SU-DHL-6 (cell line): Measurements from ENCODE around the gene PIBF1.
"Not testable (repeated sequence)": the region's sequence is repeated elsewhere in the genome, so short reads cannot be mapped to it uniquely, and the experiment has no call there.

Experiments
- H2AFZ ChIP-seq: fragments of 200-600 bp; sonication (generic); 2 replicates; pipeline ENCODE4 v1.6.1; 2014; ENCODE audit warnings: low read depth, mild to moderate bottlenecking, moderate library complexity, mixed read lengths, antibody characterized with exemption, low read length; ENCODE audit not compliant: severe bottlenecking
- H3F3A ChIP-seq: fragments of 200-600 bp; shearing (Covaris generic); 2 replicates; pipeline ENCODE4 v1.6.0; 2016; ENCODE audit warnings: antibody characterized with exemption, mild to moderate bottlenecking; ENCODE audit not compliant: insufficient read depth
- H3K27ac ChIP-seq: fragments of 200-600 bp; sonication (generic); 2 replicates; pipeline ENCODE4 v1.5.1; 2016; ENCODE audit warnings: low read depth, mild to moderate bottlenecking, low read length, moderate library complexity, mixed read lengths
- H3K27me3 ChIP-seq: fragments of 200-600 bp; sonication (generic), shearing (Covaris generic); 2 replicates; pipeline ENCODE4 v1.6.0; 2014; ENCODE audit warnings: mild to moderate bottlenecking, low read length
- H3K36me3 ChIP-seq: fragments of 200-600 bp; sonication (generic); 2 replicates; pipeline ENCODE4 v1.6.1; 2014; ENCODE audit warnings: mild to moderate bottlenecking, low read length, mixed read lengths
- H3K4me2 ChIP-seq: fragments of 300-600, 200-600 bp; shearing (Covaris generic), sonication (generic); 2 replicates; pipeline ENCODE4 v1.6.0; 2014; ENCODE audit warnings: low read length, low read depth, mild to moderate bottlenecking; ENCODE audit not compliant: poor library complexity, severe bottlenecking
- H3K4me3 ChIP-seq: fragments of 200-600 bp; sonication (generic); 2 replicates; pipeline ENCODE4 v1.5.1; 2014; ENCODE audit warnings: antibody characterized with exemption, low read length, mild to moderate bottlenecking, mixed read lengths; ENCODE audit not compliant: insufficient read depth, poor library complexity, severe bottlenecking
- H3K79me2 ChIP-seq: fragments of 200-600 bp; sonication (generic); 2 replicates; pipeline ENCODE4 v1.6.1; 2014; ENCODE audit warnings: mild to moderate bottlenecking, low read length, moderate library complexity; ENCODE audit not compliant: insufficient read depth
- H3K9ac ChIP-seq: fragments of 200-600 bp; sonication (generic); 2 replicates; pipeline ENCODE4 v1.7.0; 2014; ENCODE audit warnings: mild to moderate bottlenecking, low read length
- H3K9me2 ChIP-seq: fragments of 200-600 bp; sonication (generic); replicated peaks from 2 replicates; pipeline ENCODE4 v1.6.1; 2014; ENCODE audit warnings: low read length; ENCODE audit not compliant: insufficient read depth
- H3K9me3 ChIP-seq: fragments of 200-600 bp; sonication (generic); 2 replicates; pipeline ENCODE4 v1.6.1; 2014; ENCODE audit warnings: low read length, mixed read lengths; ENCODE audit not compliant: insufficient read depth
- H4K20me1 ChIP-seq: fragments of 200-600 bp; sonication (generic); 2 replicates; pipeline ENCODE4 v1.6.1; 2014; ENCODE audit warnings: low read depth, mild to moderate bottlenecking, antibody characterized with exemption, low read length, moderate library complexity, mixed read lengths
- EZH2phosphoT487 ChIP-seq: fragments of 200-600 bp; sonication (generic), shearing (Covaris generic); conservative IDR thresholded peaks from 2 replicates; pipeline ENCODE4 v1.6.1; 2018; ENCODE audit warnings: mild to moderate bottlenecking, antibody characterized with exemption, low read length, moderate library complexity, mixed read lengths
- TF ChIP-seq, protein P1 (sequence below): fragments of 200-600 bp; sonication (generic); IDR thresholded peaks from one replicate; pipeline ENCODE4 v1.5.1; 2017; ENCODE audit warnings: antibody characterized with exemption, mild to moderate bottlenecking, low read length, moderate library complexity; ENCODE audit not compliant: insufficient read depth, poor library complexity, severe bottlenecking

Gene PIBF1

DNA sequence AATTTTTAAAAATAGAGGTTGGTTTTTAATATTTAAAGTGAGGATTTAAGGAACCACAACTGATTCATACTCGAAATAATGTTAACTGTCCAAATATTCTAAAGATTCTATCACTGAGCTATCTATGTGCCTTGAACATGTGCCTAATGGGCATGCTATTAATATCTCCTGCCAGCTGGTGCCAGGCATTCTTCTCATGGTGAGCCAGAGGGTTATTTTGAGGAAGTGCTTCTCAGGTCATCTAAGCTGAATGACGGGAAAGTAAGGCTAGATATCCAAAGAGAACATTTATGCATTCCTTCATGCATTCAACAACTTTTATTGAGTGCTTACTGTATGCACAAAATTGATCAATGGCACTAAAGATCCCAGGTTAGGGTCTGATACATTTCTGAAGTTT is 138.2 kb downstream of the PIBF1 start:
- no peak for TF ChIP-seq EZH2phosphoT487
- TF ChIP-seq, protein P1, sequence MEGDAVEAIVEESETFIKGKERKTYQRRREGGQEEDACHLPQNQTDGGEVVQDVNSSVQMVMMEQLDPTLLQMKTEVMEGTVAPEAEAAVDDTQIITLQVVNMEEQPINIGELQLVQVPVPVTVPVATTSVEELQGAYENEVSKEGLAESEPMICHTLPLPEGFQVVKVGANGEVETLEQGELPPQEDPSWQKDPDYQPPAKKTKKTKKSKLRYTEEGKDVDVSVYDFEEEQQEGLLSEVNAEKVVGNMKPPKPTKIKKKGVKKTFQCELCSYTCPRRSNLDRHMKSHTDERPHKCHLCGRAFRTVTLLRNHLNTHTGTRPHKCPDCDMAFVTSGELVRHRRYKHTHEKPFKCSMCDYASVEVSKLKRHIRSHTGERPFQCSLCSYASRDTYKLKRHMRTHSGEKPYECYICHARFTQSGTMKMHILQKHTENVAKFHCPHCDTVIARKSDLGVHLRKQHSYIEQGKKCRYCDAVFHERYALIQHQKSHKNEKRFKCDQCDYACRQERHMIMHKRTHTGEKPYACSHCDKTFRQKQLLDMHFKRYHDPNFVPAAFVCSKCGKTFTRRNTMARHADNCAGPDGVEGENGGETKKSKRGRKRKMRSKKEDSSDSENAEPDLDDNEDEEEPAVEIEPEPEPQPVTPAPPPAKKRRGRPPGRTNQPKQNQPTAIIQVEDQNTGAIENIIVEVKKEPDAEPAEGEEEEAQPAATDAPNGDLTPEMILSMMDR = no peak

DNA sequence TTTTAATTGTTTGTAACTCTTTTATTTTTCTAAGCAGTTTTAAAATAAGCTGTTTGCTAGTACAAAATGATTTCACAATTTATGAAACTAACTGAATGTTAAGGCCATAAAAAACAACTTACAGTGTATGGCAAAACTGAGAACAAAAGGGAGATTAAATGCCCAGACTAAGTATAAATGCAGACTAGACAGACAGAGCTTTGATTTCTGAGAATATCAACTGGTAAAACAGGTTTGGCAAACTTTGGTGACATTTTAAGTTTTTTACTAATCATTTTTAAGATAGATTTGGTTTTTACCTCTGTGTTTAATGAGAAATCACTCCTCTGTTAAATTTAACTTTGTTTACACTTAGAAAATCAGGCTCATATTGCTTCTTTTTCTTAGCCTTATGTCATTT is 149.4 kb downstream of the PIBF1 start:
- H3K4me3 ChIP-seq = no peak overlapping the region
- no peaks in the 10 kb centered on the region for H3K9me3 ChIP-seq
- no peaks in the 10 kb centered on the region for H3K79me2 ChIP-seq
- no peak overlapping the region for H3K9ac ChIP-seq
- H3K9me2 ChIP-seq = no peaks in the 10 kb centered on the region
- TF ChIP-seq EZH2phosphoT487 = no peak
- TF ChIP-seq, protein P1 = no peak
- no peak overlapping the region for H3K27ac ChIP-seq
- H3F3A ChIP-seq = 0 out of 2 replicates have a peak, but pooled peaks cover 4% of the 10 kb centered on the region
- H3K4me2 ChIP-seq = no peak overlapping the region
- peaks cover 3% of the 10 kb centered on the region; the same call in 1 of the 2 replicates for H3K36me3 ChIP-seq
- no peaks in the 10 kb centered on the region for H4K20me1 ChIP-seq
- H2AFZ ChIP-seq = no peak overlapping the region
- no peaks in the 10 kb centered on the region for H3K27me3 ChIP-seq

More for the DNA sequence above, 138.2 kb downstream of the PIBF1 start:
- H3K9me2 ChIP-seq = no peaks in the 10 kb centered on the region
- peaks cover 5% of the 10 kb centered on the region; the same call in 1 of the 2 replicates for H3K36me3 ChIP-seq
- no peak overlapping the region for H2AFZ ChIP-seq
- no peaks in the 10 kb centered on the region for H3K9me3 ChIP-seq
- H3K9ac ChIP-seq = no peak overlapping the region
- H3K27ac ChIP-seq = no peak overlapping the region
- no peaks in the 10 kb centered on the region for H3K79me2 ChIP-seq
- H4K20me1 ChIP-seq = no peaks in the 10 kb centered on the region
- no peak overlapping the region for H3K4me3 ChIP-seq
- no peak overlapping the region for H3K4me2 ChIP-seq
- no peaks in the 10 kb centered on the region for H3K27me3 ChIP-seq
- no peaks in the 10 kb centered on the region for H3F3A ChIP-seq

DNA sequence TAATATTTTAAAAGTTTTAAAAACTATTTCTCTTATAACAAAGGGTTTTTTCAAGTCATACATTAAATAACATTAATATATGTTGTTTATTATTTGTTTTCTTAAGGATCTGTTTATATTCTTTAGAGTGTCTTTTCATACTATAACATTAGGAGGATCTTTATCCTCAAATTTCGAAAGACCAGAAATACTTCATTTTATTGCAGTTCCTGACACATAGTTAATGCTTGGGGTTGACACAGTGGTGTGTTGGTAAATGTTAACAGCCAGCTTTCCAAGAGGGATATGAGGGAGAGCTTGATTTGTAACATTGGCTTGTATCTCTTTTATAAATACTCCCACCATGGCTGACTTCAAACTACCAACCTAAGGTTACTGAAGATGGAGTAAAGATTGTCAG is 150.3 kb downstream of the PIBF1 start:
- Histone ChIP-seq H3K27me3 (no peaks in the 10 kb centered on the region), H3F3A (0 out of 2 replicates have a peak, but pooled peaks cover 4% of the 10 kb centered on the region), H3K4me3 (no peak overlapping the region), H3K79me2 (no peaks in the 10 kb centered on the region), H2AFZ (no peak overlapping the region), H4K20me1 (no peaks in the 10 kb centered on the region), H3K9ac (no peak overlapping the region), H3K9me2 (no peaks in the 10 kb centered on the region), H3K36me3 (peaks cover 6% of the 10 kb centered on the region; the same call in 1 of the 2 replicates), H3K4me2 (no peak overlapping the region), H3K27ac (no peak overlapping the region), H3K9me3 (no peaks in the 10 kb centered on the region)
- TF ChIP-seq, protein P1 = no peak
- TF ChIP-seq EZH2phosphoT487 = no peak

DNA sequence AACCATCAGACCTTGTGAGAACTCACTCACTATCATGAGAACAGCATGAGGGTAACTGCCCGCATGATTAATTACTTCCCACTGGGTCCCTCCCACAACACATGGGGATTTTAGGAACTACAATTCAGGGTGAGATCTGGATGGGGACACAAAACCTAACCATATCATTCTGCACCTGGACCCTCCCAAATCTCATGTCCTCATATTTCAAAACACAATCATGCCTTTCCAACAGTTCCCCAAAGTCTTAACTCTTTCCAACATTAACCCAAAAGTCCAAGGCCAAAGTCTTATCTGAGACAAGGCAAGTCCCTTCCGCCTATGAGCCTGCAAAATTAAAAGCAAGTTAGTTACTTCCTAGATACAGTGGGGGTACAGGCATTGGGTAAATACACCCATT is 164.3 kb downstream of the PIBF1 start:
- not testable (repeated sequence) for H3K4me2 ChIP-seq, H3F3A ChIP-seq, H3K4me3 ChIP-seq, H4K20me1 ChIP-seq, H2AFZ ChIP-seq, H3K9me3 ChIP-seq, H3K79me2 ChIP-seq, H3K9me2 ChIP-seq, H3K27ac ChIP-seq, H3K9ac ChIP-seq, H3K27me3 ChIP-seq, H3K36me3 ChIP-seq
